GM12873 (cell line): ENCODE results near the gene SLC2A4RG.

Experiments
- CTCF ChIP-seq: IDR thresholded peaks from 2 replicates; pipeline ENCODE4 v1.5.1; 2012; ENCODE audit warnings: low read depth, mild to moderate bottlenecking, moderate library complexity, low read length, control low read depth; ENCODE audit not compliant: insufficient read depth; ENCODE audit errors: missing control alignments

The SLC2A4RG gene

GRCh38 chr20:63765082-63765873, 25.7 kb downstream of the SLC2A4RG start:
- no peak for TF ChIP-seq CTCF

GRCh38 chr20:63765902-63766301, 26.3 kb downstream of the SLC2A4RG start:
- no peak for TF ChIP-seq CTCF

- no peak for TF ChIP-seq CTCF
Observed at GRCh38 chr20:63766695-63767426, 27.3 kb downstream of the SLC2A4RG start.

GRCh38 chr20:63767456-63767855, 27.9 kb downstream of the SLC2A4RG start:
- TF ChIP-seq CTCF = no peak

- no peak for TF ChIP-seq CTCF
Observed at GRCh38 chr20:63767886-63768285, 28.3 kb downstream of the SLC2A4RG start.

- no peak for TF ChIP-seq CTCF
Observed at GRCh38 chr20:63768591-63769515, 29.3 kb downstream of the SLC2A4RG start.

- TF ChIP-seq CTCF = no peak
Observed at GRCh38 chr20:63769891-63770474, 30.4 kb downstream of the SLC2A4RG start.
